ENCODE results near the gene CLPSL2. TPM values are rescaled to one million over a fixed set of nuclear protein-coding genes. Genes with fewer than 3 reads are reported as not detected.
A peak's percentile ranks its signal among the peaks of the same experiment; 100 is the strongest.
"Not testable (repeated sequence)": the region's sequence is repeated elsewhere in the genome, so short reads cannot be mapped to it uniquely, and the experiment has no call there.

Gene CLPSL2
- total RNA-seq = not detected

GRCh38 chr6:35776364-35777215 is at the start of gene CLPSL2:
TSS of gene CLPSL2 (plus strand) at chr6:35776598. CDS start at chr6:35776619, 21 bp downstream.
- no peak for DNase-seq

- DNase-seq = no peak
These were observed 49.0 kb upstream of the CLPSL2 start for GRCh38 chr6:35727231-35727934.

- peak; percentile 92 for DNase-seq
These were observed 48.3 kb upstream of the CLPSL2 start for GRCh38 chr6:35727935-35728682.

- no peak for DNase-seq
These were observed 47.4 kb upstream of the CLPSL2 start for GRCh38 chr6:35728683-35729678.

- no peak for DNase-seq
These were observed 46.7 kb upstream of the CLPSL2 start for GRCh38 chr6:35729722-35730121.

- no peak for DNase-seq
These were observed 45.5 kb upstream of the CLPSL2 start for GRCh38 chr6:35730745-35731413.

GRCh38 chr6:35731414-35731735 is 45.0 kb upstream of the CLPSL2 start:
- DNase-seq = peak; percentile 81

GRCh38 chr6:35731736-35732532 is 44.5 kb upstream of the CLPSL2 start:
- DNase-seq = peak; percentile 84

- DNase-seq = no peak
These were observed 42.8 kb upstream of the CLPSL2 start for GRCh38 chr6:35733633-35734032.

GRCh38 chr6:35734319-35734718 is 42.1 kb upstream of the CLPSL2 start:
- not testable (repeated sequence) for DNase-seq

GRCh38 chr6:35735452-35735851 is 40.9 kb upstream of the CLPSL2 start:
- no peak for DNase-seq

- peak; percentile 54 for DNase-seq
These were observed 40.0 kb upstream of the CLPSL2 start for GRCh38 chr6:35736253-35736894.

- no peak for DNase-seq
These were observed 39.4 kb upstream of the CLPSL2 start, which contains the start of gene ARMC12 for GRCh38 chr6:35736982-35737412. TSS of gene ARMC12 (plus strand) at chr6:35737032. CDS start at chr6:35737109, 77 bp downstream.

- DNase-seq = no peak
These were observed 38.8 kb upstream of the CLPSL2 start for GRCh38 chr6:35737413-35738211.

- DNase-seq = no peak
These were observed 36.5 kb upstream of the CLPSL2 start for GRCh38 chr6:35739645-35740524.

GRCh38 chr6:35742842-35743241 is 33.6 kb upstream of the CLPSL2 start:
- no peak for DNase-seq

- no peak for DNase-seq
These were observed 30.9 kb upstream of the CLPSL2 start for GRCh38 chr6:35745509-35745908.

- no peak for DNase-seq
These were observed 29.9 kb upstream of the CLPSL2 start for GRCh38 chr6:35746516-35746915.

Measured in occipital lobe (tissue), 2 donors.